WTC11 (cell line): ENCODE results near the gene CYLC2. TPM values are rescaled to one million over a fixed set of nuclear protein-coding genes. Genes with fewer than 3 reads are reported as not detected.

Experiments used
- ATAC-seq: fragments of 200-7000 bp; cut with Tn5 transposase; 2 replicates; pipeline ENCODE4 v1.10.0; 2021; ENCODE audit warnings: mild to moderate bottlenecking, moderate library complexity
- CTCF ChIA-PET: fragments of 300-600 bp; sonication (Branson Sonifier 250); formaldehyde crosslinking; loops from one replicate; lab custom pipeline; 2021; ENCODE audit warnings: antibody characterized with exemption; lab: Charles Lee
- POLR2A ChIA-PET: fragments of 350-600 bp; sonication (Branson Sonifier 250); formaldehyde crosslinking; loops from one replicate; lab custom pipeline; 2021; ENCODE audit warnings: antibody characterized with exemption; lab: Charles Lee
- DNase-seq: peaks from one replicate; pipeline ENCODE4 v3.0.0; 2021; ENCODE audit warnings: low spot score
- H3K27ac Mint-ChIP-seq: 2 replicates; pipeline ENCODE4 v1.8.0; 2021; ENCODE audit warnings: mixed read lengths
- H3K27me3 Mint-ChIP-seq: 2 replicates; pipeline ENCODE4 v1.8.0; 2021; ENCODE audit warnings: low read depth, mild to moderate bottlenecking, moderate library complexity, mixed read lengths
- H3K36me3 Mint-ChIP-seq: 2 replicates; pipeline ENCODE4 v1.8.0; 2021; ENCODE audit warnings: mixed read lengths
- H3K4me1 Mint-ChIP-seq: 2 replicates; pipeline ENCODE4 v1.8.0; 2022; ENCODE audit warnings: mixed read lengths
- H3K4me3 Mint-ChIP-seq: 2 replicates; pipeline ENCODE4 v1.8.0; 2021; ENCODE audit warnings: mild to moderate bottlenecking, moderate library complexity, mixed read lengths
- H3K9me3 Mint-ChIP-seq: 2 replicates; pipeline ENCODE4 v1.8.0; 2021; ENCODE audit warnings: mixed read lengths
- ATF1 ChIP-seq: sonication (generic); formaldehyde crosslinking; IDR thresholded peaks from 2 replicates; pipeline ENCODE4 v1.8.1; 2023; ENCODE audit warnings: mild to moderate bottlenecking, moderate library complexity, missing genetic modification reagents
- E2F5 ChIP-seq: sonication (generic); formaldehyde crosslinking; IDR thresholded peaks from 2 replicates; pipeline ENCODE4 v1.8.1; 2022; ENCODE audit warnings: mild to moderate bottlenecking, moderate library complexity, missing genetic modification reagents
- EMX1 ChIP-seq: fragments of 250-450 bp; sonication (Bioruptor Pico); IDR thresholded peaks from 2 replicates; pipeline ENCODE4 v1.8.0; 2021; ENCODE audit warnings: mild to moderate bottlenecking
- FOXK1 ChIP-seq: sonication (generic); formaldehyde crosslinking; IDR thresholded peaks from 2 replicates; pipeline ENCODE4 v1.8.0; 2022; ENCODE audit warnings: mild to moderate bottlenecking, moderate library complexity, missing genetic modification reagents
- GABPB1 ChIP-seq: sonication (generic); formaldehyde crosslinking; IDR thresholded peaks from 2 replicates; pipeline ENCODE4 v1.8.1; 2023; ENCODE audit warnings: mild to moderate bottlenecking, missing genetic modification reagents
- GTF2I ChIP-seq: fragments of 250-450 bp; sonication (Bioruptor Pico); conservative IDR thresholded peaks from 2 replicates; pipeline ENCODE4 v1.4.0; 2021; ENCODE audit warnings: mild to moderate bottlenecking
- JAZF1 ChIP-seq: fragments of 250-450 bp; sonication (Bioruptor Pico); IDR thresholded peaks from 2 replicates; pipeline ENCODE4 v1.9.0; 2021; ENCODE audit warnings: moderate library complexity, mild to moderate bottlenecking, inconsistent platforms
- TEAD4 ChIP-seq: sonication (generic); formaldehyde crosslinking; IDR thresholded peaks from 2 replicates; pipeline ENCODE4 v1.8.0; 2022; ENCODE audit warnings: mild to moderate bottlenecking, missing genetic modification reagents
- TP53 ChIP-seq: sonication (generic); formaldehyde crosslinking; IDR thresholded peaks from 2 replicates; pipeline ENCODE4 v1.8.1; 2023; ENCODE audit warnings: mild to moderate bottlenecking, missing genetic modification reagents
- ZBTB43 ChIP-seq: sonication (generic); formaldehyde crosslinking; IDR thresholded peaks from 2 replicates; pipeline ENCODE4 v1.8.1; 2023; ENCODE audit warnings: mild to moderate bottlenecking, missing genetic modification reagents
- ZNF281 ChIP-seq: sonication (generic); formaldehyde crosslinking; IDR thresholded peaks from 2 replicates; pipeline ENCODE4 v1.8.0; 2023; ENCODE audit warnings: mild to moderate bottlenecking, missing genetic modification reagents
- ZNF425 ChIP-seq: fragments of 250-450 bp; sonication (Bioruptor Pico); conservative IDR thresholded peaks from 2 replicates; pipeline ENCODE4 v1.9.0; 2021; ENCODE audit warnings: mild to moderate bottlenecking
- ZNF671 ChIP-seq: fragments of 250-450 bp; sonication (Bioruptor Pico); IDR thresholded peaks from 2 replicates; pipeline ENCODE4 v1.8.0; 2021; ENCODE audit warnings: mild to moderate bottlenecking
- total RNA-seq: library from RNA; stranded (reverse); gene quantifications from 3 replicates; pipeline ENCODE4 v1.2.3, GENCODE V29; 2021
- TF ChIP-seq, protein P1 (sequence below): sonication (generic); formaldehyde crosslinking; IDR thresholded peaks from 2 replicates; pipeline ENCODE4 v1.8.0; 2022; ENCODE audit warnings: mild to moderate bottlenecking, missing genetic modification reagents

CYLC2 gene
- total RNA-seq, 1 experiment from 2014 or later: not detected

- CTCF ChIA-PET: no interaction called here
- Mint-ChIP-seq H3K27ac (no peak overlapping the region), H3K9me3 (no peaks in the 10 kb centered on the region), H3K27me3 (peaks cover 8% of the 10 kb centered on the region; the same call in 1 of the 2 replicates), H3K4me3 (no peak overlapping the region), H3K4me1 (peaks cover 50% of the 10 kb centered on the region), H3K36me3 (no peaks in the 10 kb centered on the region)
- peak; percentile 65 for ATAC-seq
- TF ChIP-seq ZBTB43 (no peak), ATF1 (no peak), TP53 (CRISPR knock-in tag) (no peak), FOXK1 (CRISPR knock-in tag) (no peak)
- TF ChIP-seq, protein P1, sequence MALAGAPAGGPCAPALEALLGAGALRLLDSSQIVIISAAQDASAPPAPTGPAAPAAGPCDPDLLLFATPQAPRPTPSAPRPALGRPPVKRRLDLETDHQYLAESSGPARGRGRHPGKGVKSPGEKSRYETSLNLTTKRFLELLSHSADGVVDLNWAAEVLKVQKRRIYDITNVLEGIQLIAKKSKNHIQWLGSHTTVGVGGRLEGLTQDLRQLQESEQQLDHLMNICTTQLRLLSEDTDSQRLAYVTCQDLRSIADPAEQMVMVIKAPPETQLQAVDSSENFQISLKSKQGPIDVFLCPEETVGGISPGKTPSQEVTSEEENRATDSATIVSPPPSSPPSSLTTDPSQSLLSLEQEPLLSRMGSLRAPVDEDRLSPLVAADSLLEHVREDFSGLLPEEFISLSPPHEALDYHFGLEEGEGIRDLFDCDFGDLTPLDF: no peak
- DNase-seq: no peak
- POLR2A ChIA-PET: no interaction called here
These were observed 42.7 kb downstream of the CYLC2 start for GRCh38 chr9:103037508-103038477.

DNA sequence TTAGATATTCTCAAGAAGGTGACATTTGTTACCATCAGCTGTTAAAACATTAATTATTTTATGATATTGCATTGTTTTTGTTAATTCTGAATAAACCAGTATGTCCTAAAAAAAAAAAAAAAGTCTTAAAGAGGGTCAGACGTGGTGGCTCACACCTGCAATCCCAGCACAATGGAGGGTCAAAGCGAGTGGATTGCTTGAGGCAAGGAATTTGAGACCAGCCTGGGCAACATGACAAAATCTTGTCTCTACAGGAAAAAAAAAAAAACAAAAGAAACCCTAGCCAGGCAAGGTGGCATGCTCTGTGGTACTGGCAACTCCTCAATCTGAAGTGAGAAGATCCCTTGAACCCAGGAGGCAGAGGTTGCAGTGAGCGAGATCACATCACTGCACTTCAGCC lies 46.8 kb downstream of the CYLC2 start:
- Mint-ChIP-seq H3K4me1 (peaks cover 56% of the 10 kb centered on the region), H3K4me3 (no peak overlapping the region), H3K27ac (no peak overlapping the region), H3K9me3 (peaks cover 7% of the 10 kb centered on the region), H3K36me3 (no peaks in the 10 kb centered on the region), H3K27me3 (peaks cover 8% of the 10 kb centered on the region; the same call in 1 of the 2 replicates)
- TF ChIP-seq GTF2I (no peak), ZNF281 (CRISPR knock-in tag) (no peak), JAZF1 (CRISPR knock-in tag) (no peak), E2F5 (no peak), FOXK1 (CRISPR knock-in tag) (no peak), ZNF671 (no peak), EMX1 (CRISPR knock-in tag) (no peak), GABPB1 (no peak), ZNF425 (CRISPR knock-in tag) (no peak), TEAD4 (CRISPR knock-in tag) (no peak)
- no peak for DNase-seq
- ChIA-PET POLR2A (no interaction called here), CTCF (no interaction called here)
- ATAC-seq: no peak; the same call in 1 of the 2 replicates
